Keratinocyte (primary cell): Measurements from ENCODE around the gene SULT1A3.

Experiments used
- EZH2 ChIP-seq: IDR thresholded peaks from one replicate; pipeline ENCODE4 v1.6.1; 2012; ENCODE audit warnings: inconsistent platforms, mild to moderate bottlenecking, low read length, moderate library complexity
- TF ChIP-seq, protein P1 (sequence below), 3 experiments: IDR thresholded peaks in 1 of 3; conservative IDR thresholded peaks in 1 of 3; optimal IDR thresholded peaks in 1 of 3; 2 replicates in 2 of 3; 3 replicates in 1 of 3; pipeline versions ENCODE3 to v1.5.1; 2011; ENCODE audit warnings: low read length in 3 of 3, mild to moderate bottlenecking in 3 of 3, moderate library complexity in 2 of 3, control low read depth in 1 of 3, inconsistent platforms in 1 of 3; ENCODE audit not compliant: insufficient read depth in 2 of 3; ENCODE audit errors: extremely low read depth in 1 of 3

DNA sequence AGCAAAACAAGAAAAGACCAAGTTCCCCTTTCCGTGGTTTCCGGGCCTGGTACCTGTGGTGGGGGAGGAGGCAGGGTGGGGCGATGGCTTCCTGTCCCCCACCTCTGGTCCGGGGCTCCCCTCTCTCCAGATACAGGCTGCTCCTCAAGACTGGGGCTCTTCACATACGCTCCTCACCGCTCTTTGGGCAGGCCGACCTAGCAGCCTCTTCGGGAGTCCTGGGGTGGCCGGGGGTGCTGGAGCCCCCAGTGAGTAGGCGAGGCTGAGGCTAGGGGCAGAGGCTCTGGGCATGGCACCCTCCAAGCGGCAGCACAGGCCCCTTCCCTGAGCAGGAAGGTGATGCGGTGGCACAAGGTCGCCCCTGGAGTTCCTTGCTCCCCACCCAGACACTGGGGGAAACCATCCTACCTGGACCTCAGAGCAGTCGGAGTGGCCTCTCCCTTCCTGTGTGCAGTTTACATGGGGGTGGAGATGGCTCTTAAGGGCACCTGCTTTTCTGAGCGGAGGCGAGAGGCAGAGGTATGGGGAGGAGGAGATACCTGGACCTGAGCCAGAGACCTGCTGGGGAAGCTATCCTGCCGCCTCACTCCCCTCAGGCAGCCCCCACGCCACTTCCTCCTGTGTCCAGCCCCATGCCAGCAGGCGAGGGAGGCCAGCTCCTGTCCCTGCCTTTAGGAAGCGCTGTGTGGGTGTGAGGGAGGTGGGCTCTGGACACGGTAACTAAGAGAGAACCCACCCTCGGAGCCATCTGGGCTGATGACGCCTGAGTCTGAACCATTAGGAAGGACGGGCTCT lies 14.8 kb upstream of the SULT1A3 start:
- TF ChIP-seq, protein P1, sequence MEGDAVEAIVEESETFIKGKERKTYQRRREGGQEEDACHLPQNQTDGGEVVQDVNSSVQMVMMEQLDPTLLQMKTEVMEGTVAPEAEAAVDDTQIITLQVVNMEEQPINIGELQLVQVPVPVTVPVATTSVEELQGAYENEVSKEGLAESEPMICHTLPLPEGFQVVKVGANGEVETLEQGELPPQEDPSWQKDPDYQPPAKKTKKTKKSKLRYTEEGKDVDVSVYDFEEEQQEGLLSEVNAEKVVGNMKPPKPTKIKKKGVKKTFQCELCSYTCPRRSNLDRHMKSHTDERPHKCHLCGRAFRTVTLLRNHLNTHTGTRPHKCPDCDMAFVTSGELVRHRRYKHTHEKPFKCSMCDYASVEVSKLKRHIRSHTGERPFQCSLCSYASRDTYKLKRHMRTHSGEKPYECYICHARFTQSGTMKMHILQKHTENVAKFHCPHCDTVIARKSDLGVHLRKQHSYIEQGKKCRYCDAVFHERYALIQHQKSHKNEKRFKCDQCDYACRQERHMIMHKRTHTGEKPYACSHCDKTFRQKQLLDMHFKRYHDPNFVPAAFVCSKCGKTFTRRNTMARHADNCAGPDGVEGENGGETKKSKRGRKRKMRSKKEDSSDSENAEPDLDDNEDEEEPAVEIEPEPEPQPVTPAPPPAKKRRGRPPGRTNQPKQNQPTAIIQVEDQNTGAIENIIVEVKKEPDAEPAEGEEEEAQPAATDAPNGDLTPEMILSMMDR (optimal IDR thresholded peaks at IDR 0.05 in 1 of 3, IDR thresholded peaks at IDR 0.05 in 1 of 3, conservative IDR thresholded peaks at IDR 0.05 in 1 of 3; ENCODE audit: extremely low read depth in 1 of 3, insufficient read depth in 2 of 3, low read length in 3 of 3): no peak
- TF ChIP-seq EZH2: no peak
